Stimulated activated CD8-positive, alpha-beta memory T cell treated with anti-CD3 and anti-CD28 coated beads, Interleukin-15, amount 100 ng/mL, for 24 hours (primary cell): ENCODE measurements around the gene CCDC17.
A peak's percentile ranks its signal among the peaks of the same experiment; 100 is the strongest.
"Not testable (repeated sequence)": the region's sequence is repeated elsewhere in the genome, so short reads cannot be mapped to it uniquely, and the experiment has no call there.

ENCODE experiments used
- DNase-seq: peaks from one replicate; pipeline ENCODE4 v3.0.0-alpha.2; 2020; ENCODE audit warnings: low read depth

The CCDC17 gene

GRCh38 chr1:45621895-45622523 lies 1.8 kb downstream of the CCDC17 start:
- no peak for DNase-seq

GRCh38 chr1:45621501-45621836 lies 2.4 kb downstream of the CCDC17 start:
- DNase-seq = no peak

GRCh38 chr1:45620588-45621500 lies 3.0 kb downstream of the CCDC17 start:
- DNase-seq = no peak

GRCh38 chr1:45619149-45619921 lies 4.5 kb downstream of the CCDC17 start:
- DNase-seq = no peak

GRCh38 chr1:45617618-45618017 lies 6.2 kb downstream of the CCDC17 start:
- no peak for DNase-seq

- DNase-seq = no peak
These were observed 8.0 kb downstream of the CCDC17 start for GRCh38 chr1:45615885-45616284.

- DNase-seq = no peak
These were observed 10.8 kb downstream of the CCDC17 start for GRCh38 chr1:45612941-45613579.

GRCh38 chr1:45610589-45611226 lies 13.1 kb downstream of the CCDC17 start:
- DNase-seq = no peak

GRCh38 chr1:45608175-45609156 lies 15.4 kb downstream of the CCDC17 start:
- DNase-seq = no peak

- DNase-seq = no peak
These were observed 16.3 kb downstream of the CCDC17 start for GRCh38 chr1:45607404-45608074.

GRCh38 chr1:45604239-45604638 lies 19.6 kb downstream of the CCDC17 start:
- no peak for DNase-seq

- DNase-seq = not testable (repeated sequence)
These were observed 27.1 kb downstream of the CCDC17 start for GRCh38 chr1:45596765-45597164.

- no peak for DNase-seq
These were observed 29.4 kb downstream of the CCDC17 start for GRCh38 chr1:45594412-45594811.

GRCh38 chr1:45589861-45590260 lies 34.0 kb downstream of the CCDC17 start:
- DNase-seq = no peak

GRCh38 chr1:45586769-45587168 lies 37.1 kb downstream of the CCDC17 start:
- DNase-seq = no peak

GRCh38 chr1:45585496-45586075 lies 38.3 kb downstream of the CCDC17 start:
- DNase-seq = no peak

GRCh38 chr1:45585110-45585426 lies 38.8 kb downstream of the CCDC17 start:
- no peak for DNase-seq

- DNase-seq = peak; percentile 81
These were observed 39.3 kb downstream of the CCDC17 start for GRCh38 chr1:45584351-45585109.
